CD4-positive, CD25-positive, alpha-beta regulatory T cell (primary cell): Measurements from ENCODE around the gene LRCOL1. TPM values are rescaled to one million over a fixed set of nuclear protein-coding genes. Genes with fewer than 3 reads are reported as not detected.

Experiments used
- polyA plus RNA-seq, 4 donors: library from polyadenylated mRNA; unstranded; fragments of 300-500 nt; fragmentation: Illumina TruSeq; gene quantifications; one replicate each; pipeline ENCODE4 v1.2.3, GENCODE V29; 2021
- total RNA-seq: library from RNA; stranded (reverse); gene quantifications from one replicate; pipeline ENCODE4 v1.2.3, GENCODE V29; 2022

The LRCOL1 gene
- total and polyA plus RNA-seq, 5 donors from 2014 or later, result not detected

Other genes with a start within 250 kb of the LRCOL1 start
- 94.6 TPM for gene FBRSL1, start 120.4 kb downstream of the LRCOL1 start, total RNA-seq
- under 1 TPM; 0.16 to 0.78 (median 0.31) TPM for gene FBRSL1, start 120.4 kb downstream of the LRCOL1 start, polyA plus RNA-seq
- gene P2RX2, start 8.2 kb upstream of the LRCOL1 start, total RNA-seq, result not detected
- not detected for gene P2RX2, start 8.2 kb upstream of the LRCOL1 start, polyA plus RNA-seq
- gene POLE, start 76.8 kb upstream of the LRCOL1 start, total RNA-seq, result 51.1 TPM
- gene POLE, start 76.8 kb upstream of the LRCOL1 start, polyA plus RNA-seq, result 1 to 10 TPM; 2.4 to 4.1 (median 3.3) TPM
- gene PXMP2, start 77.0 kb upstream of the LRCOL1 start, total RNA-seq, result 3.5 TPM
- gene PXMP2, start 77.0 kb upstream of the LRCOL1 start, polyA plus RNA-seq, result 10 to 100 TPM; 12.6 to 20.3 (median 16.3) TPM
- gene PGAM5, start 100.3 kb upstream of the LRCOL1 start, total RNA-seq, result 25.3 TPM
- gene PGAM5, start 100.3 kb upstream of the LRCOL1 start, polyA plus RNA-seq, result 10 to 100 TPM; 17.5 to 19.6 (median 19.3) TPM
- gene ANKLE2, start 151.2 kb upstream of the LRCOL1 start, total RNA-seq, result 91.6 TPM
- gene ANKLE2, start 151.2 kb upstream of the LRCOL1 start, polyA plus RNA-seq, result 10 to 100 TPM; 20.5 to 25.9 (median 25.3) TPM
- gene GOLGA3, start 218.3 kb upstream of the LRCOL1 start, total RNA-seq, result 46.4 TPM
- gene GOLGA3, start 218.3 kb upstream of the LRCOL1 start, polyA plus RNA-seq, result 1 to 10 TPM; 2.0 to 7.8 (median 3.6) TPM